COLO829 (cell line): ENCODE measurements around the gene RABAC1.
"Not testable (repeated sequence)": the region's sequence is repeated elsewhere in the genome, so short reads cannot be mapped to it uniquely, and the experiment has no call there.

Experiments
- DNase-seq: peaks from one replicate; pipeline ENCODE4 v3.0.0; 2012; ENCODE audit warnings: low spot score

The RABAC1 gene

DNA sequence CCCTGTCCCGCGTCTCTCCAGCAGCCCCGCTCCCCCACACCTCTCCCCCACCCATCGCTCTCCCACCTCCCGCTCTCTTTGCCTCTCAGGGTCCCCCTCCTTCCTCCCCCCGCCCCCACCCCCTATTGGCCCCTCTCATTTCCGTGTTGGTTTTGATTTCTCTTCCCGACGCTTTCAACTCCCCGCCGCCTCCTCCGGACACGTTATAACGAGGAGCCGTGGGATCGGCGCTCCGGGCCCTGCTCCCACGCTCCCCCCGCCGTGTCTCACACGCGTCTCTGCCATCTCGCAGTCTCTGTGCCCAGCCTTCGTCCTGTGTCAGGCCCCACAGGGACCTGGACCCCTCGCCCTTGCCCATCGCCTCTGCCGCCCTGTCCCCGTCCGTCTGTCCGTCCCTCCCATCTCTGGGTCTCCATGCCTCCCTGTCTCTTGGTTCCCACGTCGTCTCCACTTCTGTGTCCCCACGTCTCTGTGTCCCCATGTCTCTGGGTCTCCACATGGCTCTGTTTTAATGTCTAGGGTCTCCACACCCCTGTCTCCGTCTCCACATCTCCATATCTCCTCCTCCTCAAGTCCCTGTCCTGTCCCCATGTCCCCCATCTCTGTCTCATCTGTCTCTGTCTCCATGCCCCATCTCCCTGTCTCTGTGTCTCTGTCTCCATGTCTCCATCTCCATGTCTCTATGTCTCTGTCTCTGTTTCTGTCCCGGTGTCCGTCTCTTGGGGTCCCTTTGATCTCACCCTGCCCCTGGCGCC lies 43.9 kb downstream of the RABAC1 start:
- DNase-seq, result no peak

- not testable (repeated sequence) for DNase-seq
Observed at GRCh38 chr19:41914424-41914834, 44.7 kb downstream of the RABAC1 start.

DNA sequence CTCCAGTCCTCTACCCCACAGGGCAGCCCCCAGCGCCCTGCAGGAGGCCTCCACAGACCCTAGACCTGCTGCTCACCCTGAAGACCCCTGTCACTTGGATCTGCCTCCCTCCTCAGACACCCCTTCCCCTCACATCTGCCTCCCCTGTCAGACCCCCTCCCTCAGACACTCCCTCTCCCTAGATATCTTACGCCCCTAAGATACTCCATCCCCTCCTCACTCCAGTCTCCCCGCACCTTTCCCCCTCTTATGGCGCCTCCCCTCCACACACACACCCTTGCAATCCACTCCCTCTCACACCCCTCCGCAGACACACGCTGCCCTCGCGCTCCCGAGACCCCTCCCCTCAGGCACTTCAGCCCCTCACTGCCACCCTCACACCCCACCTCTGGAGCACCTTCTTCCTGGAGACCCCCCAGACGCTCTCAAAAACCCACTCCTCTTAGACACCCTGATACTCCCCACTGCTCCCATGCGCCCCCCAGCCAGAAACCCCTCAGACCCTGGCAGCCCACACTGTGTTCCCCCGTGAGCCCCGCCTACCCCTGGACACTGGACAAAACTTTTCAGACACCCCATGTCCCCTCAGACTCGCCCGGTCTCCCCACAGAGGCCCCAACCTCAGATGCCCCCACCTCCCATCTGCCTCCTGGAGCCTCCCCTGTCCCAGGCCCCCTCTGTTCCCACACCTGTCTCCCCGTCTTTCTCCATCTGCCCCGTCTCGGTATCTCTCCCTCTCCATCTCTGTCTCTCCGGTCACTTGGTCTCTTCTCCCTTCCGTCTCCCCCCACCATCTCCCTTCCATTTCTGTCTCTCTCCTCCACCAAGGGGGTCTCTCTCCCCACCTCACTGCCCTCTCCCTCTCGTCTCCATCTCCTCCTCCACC lies 45.3 kb downstream of the RABAC1 start:
- DNase-seq, result no peak

- no peak for DNase-seq
Observed at GRCh38 chr19:41912899-41913537, 46.1 kb downstream of the RABAC1 start.

DNA sequence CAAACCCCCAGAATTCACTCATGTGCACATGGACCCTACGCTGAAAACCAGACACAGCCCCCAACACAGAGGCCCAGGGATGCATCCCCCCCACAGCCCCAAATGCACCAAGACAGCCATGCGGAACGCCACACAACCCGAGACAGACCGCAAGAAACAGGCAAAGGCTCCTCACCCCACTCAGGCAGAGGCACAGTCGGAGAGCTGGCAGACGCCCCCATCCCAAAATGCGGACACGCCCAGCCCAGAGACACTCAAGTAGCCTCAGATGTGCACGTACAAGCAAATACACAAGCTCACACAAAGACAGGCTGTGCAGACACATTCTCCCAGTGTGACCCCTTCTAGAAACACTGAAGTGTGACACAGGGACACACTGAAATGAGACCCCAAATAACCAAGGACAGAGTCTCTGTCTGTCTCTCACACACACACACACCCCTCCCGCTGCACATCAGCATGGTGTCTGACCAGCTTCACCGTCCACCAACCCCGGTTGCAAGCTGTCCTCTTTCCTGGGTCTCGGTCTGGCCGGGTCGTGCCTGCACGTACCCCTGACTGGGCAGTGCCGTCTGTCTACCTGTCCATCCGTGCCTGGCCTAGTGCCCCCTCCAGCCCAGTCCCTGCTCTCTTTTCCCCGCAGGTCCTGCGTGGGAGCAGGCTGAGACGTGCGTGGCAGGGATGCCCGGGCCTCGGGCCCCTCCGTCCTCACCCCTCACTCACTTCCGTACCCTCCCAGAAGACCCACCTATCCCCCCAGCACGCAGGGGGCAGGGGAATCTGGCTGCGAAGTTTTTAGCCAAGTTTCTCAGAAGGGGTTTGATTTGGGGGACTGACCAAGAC lies 47.0 kb downstream of the RABAC1 start:
- no peak for DNase-seq

GRCh38 chr19:41910992-41911888 lies 47.9 kb downstream of the RABAC1 start:
- DNase-seq, result no peak

DNA sequence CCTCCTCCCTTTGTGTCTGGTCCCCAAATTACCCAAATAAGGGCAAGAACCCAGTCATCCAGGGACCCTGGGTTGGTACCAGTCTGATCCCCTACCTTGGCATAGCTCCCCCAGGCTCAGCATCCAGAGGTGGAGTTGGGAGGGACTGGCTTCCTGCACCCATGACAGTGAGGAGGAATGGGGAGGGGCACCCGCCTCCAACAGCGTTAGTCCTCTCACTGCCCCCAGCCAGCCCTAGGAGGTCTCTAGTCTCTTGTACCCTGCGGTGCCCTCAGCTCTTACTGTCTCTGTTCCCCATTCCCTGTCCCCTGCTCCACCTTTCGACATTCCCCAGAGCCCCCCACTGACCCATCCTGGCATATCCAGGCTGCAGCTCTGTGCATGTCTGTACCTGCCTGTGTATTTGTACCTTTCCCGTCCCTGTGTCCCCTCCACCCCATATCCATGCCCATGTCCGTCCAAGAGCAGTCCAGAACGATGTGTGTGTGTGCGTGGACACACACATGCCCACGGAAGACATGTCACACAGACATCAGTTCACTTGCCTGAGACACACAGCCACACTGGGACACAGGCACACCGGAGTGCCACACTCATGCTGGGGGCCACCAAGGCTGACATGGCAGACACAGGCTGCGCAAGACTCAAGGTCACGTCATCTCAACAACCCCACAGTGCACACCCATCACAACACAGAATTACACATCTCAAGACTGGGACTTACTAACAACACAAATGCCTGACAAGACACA lies 48.7 kb downstream of the RABAC1 start:
- no peak for DNase-seq

DNA sequence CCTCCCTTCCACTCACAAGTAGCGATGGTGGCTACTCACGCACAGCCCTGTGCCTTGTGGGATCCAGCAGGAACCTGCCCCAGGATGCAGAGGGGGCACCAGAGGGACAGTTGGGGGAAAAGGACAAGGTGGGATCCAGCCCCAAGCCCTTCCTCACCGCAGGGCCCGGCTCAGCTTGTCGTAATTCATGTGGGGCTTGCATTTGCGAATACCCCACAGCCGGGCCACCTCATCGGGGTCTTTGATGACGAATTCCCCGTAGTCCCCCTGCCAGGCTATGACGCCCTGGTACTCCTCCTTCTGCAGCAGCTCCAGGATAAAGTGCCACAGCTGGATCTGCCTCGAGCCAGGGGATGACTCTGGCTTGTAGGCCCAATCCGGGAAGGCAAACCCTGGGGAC lies 49.4 kb downstream of the RABAC1 start:
- no peak for DNase-seq

DNA sequence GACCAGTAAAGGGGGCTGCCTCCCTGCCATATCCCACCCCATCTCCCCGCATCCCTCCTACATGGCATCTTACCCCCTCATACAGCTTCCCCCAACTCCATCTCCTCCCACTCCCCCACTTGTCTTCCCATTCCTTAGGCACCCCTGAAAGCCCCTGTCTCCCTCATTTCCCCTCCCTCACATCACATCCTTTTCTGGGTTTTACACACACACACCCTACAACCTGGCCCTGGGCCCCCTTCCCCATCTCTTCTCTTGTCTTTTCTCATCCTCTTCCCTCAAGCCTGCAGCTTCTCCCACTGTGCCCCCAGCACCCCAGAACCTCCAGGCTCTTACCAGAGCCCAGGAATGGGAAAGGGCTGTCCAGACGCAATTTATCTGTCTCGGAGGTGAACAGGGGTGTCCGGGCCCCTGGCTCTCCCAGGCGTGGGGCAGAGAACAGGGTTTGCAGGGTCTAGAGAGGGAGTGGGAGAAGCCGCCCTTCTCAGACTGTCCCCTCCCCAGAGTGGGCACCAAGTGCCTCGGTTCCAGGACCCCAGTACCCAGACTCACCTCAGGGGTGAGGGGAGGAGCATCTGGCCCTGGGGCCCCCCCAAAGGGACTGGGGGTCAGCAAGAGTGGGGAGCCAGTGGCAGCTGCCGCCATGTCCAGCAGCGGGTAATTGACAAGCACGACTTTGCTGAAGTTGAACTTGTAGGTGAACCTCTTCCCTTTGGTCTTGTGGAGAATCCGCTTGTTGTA lies 50.2 kb downstream of the RABAC1 start:
- DNase-seq, result no peak

DNA sequence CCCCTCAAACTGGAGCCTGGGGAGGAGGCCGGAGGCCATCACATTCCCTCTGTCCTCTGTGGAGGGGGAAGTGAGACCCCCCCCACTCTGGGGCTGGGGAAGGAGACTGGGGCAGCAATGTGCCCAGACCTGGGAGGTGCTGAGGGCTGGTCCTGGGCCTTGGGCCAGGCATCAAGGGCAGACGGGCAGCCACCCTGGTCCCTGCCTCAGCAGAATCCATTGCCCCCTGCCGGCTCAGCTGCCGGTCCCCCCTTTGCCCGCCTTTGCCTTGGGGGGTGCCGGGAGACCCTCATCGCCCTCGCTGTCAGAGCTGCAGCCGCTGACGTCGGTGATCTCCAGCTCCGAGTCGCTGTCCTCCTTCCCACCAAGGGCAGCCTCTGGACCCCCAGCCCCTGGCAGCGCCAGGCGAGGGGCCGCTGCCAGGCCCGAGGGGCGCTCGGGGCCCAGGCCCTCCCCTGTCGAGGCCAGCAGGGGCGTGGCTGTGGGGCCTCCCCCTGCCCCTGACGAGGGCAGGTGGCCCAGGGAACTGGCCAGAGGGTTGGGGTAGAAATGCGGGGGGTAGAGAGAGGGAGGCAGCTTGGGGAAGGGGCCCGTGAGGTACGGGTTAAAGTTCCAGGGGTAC lies 51.0 kb downstream of the RABAC1 start:
- DNase-seq, result no peak

DNA sequence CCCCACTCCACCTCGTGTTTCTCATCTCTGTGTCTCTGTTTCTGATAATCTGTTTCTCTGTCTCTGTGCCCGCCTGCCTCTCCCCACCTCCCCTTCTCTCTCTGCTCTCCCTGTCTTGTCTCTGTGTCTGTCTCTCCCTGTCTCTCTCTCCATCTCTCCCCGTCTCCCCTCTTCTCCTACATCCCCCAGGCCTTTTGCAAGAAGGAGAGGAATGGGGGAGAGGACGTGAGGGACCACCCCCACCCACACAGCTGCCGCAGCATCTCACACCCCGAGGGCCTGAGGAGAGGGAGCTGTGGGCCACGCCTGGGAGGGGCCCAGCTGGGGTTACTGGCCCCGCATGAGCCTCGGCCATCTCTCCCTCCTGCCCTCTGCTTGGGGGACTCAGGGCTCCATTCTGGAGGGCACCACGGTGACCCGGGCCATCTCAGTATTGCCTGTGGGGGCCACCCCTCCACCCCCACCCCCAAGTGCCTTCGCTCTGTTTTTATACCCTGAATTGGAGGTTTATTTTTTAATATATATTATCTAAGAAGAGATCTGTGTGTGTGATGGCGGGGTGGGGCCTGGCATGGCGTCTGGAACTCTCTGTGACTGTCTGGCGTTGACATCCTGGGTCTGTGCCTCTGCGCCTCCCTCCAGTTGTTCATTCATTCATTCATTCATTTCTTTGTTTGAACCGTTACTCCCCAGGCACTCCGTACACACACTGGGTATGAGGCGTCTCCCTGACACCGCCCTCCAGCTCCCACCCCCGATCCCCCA lies 52.0 kb downstream of the RABAC1 start:
- no peak for DNase-seq
